GM20000 (cell line): Measurements from ENCODE around the gene BHLHE23.

Experiments used
- DNase-seq: peaks from one replicate; pipeline ENCODE4 v3.0.0; 2012; ENCODE audit warnings: low spot score
- CTCF ChIP-seq: IDR thresholded peaks from 2 replicates; pipeline ENCODE4 v1.5.1; 2012; ENCODE audit warnings: mild to moderate bottlenecking, control low read depth; ENCODE audit errors: extremely low read depth, missing control alignments

The BHLHE23 gene

GRCh38 chr20:62983210-62983609 is 23.6 kb downstream of the BHLHE23 start:
- no peak for TF ChIP-seq CTCF

GRCh38 chr20:62982124-62983075 is 24.4 kb downstream of the BHLHE23 start:
- no peak for DNase-seq

More at GRCh38 chr20:62983210-62983609, 23.6 kb downstream of the BHLHE23 start:
- DNase-seq: no peak

GRCh38 chr20:62980970-62981369 is 25.8 kb downstream of the BHLHE23 start:
- no peak for DNase-seq
- no peak for TF ChIP-seq CTCF

More at GRCh38 chr20:62982124-62983075, 24.4 kb downstream of the BHLHE23 start:
- TF ChIP-seq CTCF: no peak

- no peak for TF ChIP-seq CTCF
- no peak for DNase-seq
Measured at GRCh38 chr20:62980380-62980960, 26.3 kb downstream of the BHLHE23 start.

- DNase-seq: no peak
- no peak for TF ChIP-seq CTCF
Measured at GRCh38 chr20:62979876-62980373, 26.8 kb downstream of the BHLHE23 start.

- no peak for DNase-seq
- no peak for TF ChIP-seq CTCF
Measured at GRCh38 chr20:62979310-62979709, 27.5 kb downstream of the BHLHE23 start.

GRCh38 chr20:62978561-62978943 is 28.2 kb downstream of the BHLHE23 start:
- no peak for DNase-seq
- TF ChIP-seq CTCF: no peak
